ENCODE results near the gene SMPD3. TPM values are rescaled to one million over a fixed set of nuclear protein-coding genes. Genes with fewer than 3 reads are reported as not detected.

SMPD3 gene
- total and polyA plus RNA-seq, 2 of the 4 experiments (the other 2 are of a cell fraction): not detected

- H3K9ac ChIP-seq (ENCODE audit: low read depth, low read length): no peak overlapping the region
- intact Hi-C loops (cut with micrococcal nuclease) (no loop called here), in situ Hi-C loops (cut with MboI; ENCODE audit: low sequenced_read_pairs) (no loop called here), dilution Hi-C loops (cut with HindIII; ENCODE audit: low sequenced_read_pairs, unreplicated experiment) (no loop called here)
- no peak overlapping the region for H2BK15ac ChIP-seq (ENCODE audit: low read depth, low read length)
- H3K56ac ChIP-seq (ENCODE audit: extremely low read depth, insufficient read depth, low read length): no peak overlapping the region
- no peak overlapping the region for H3K18ac ChIP-seq (ENCODE audit: low read depth, low read length)
- no peak overlapping the region for H2AFZ ChIP-seq (replicated peaks; ENCODE audit: low read length, poor library complexity)
- POLR2A ChIA-PET (ENCODE audit: unreplicated experiment): no interaction called here
- peaks cover 14% of the 10 kb centered on the region for H3K27me3 ChIP-seq (ENCODE audit: control insufficient read depth, insufficient read depth, low read length)
- no peaks in the 10 kb centered on the region for H3K79me1 ChIP-seq (ENCODE audit: low read depth in 1 of 2, low read length in 2 of 2)
- CTCF ChIA-PET: interaction anchor here (0.6 to 1.3 kb wide), 3 partner anchors 16 to 350 kb away, joined by 3 to 4 read pairs (median 3); no protein-coding TSS in a partner anchor
- no peak overlapping the region for H2BK120ac ChIP-seq (ENCODE audit: low read depth, low read length)
- TF ChIP-seq SMC3 (IDR thresholded peaks at IDR 0.05; ENCODE audit: low read depth, low read length) (no peak), POLR2A (IDR thresholded peaks at IDR 0.05; ENCODE audit: low read depth, low read length) (no peak), FOS (IDR thresholded peaks at IDR 0.05; ENCODE audit: low read depth, low read length) (no peak), RAD21 (IDR thresholded peaks at IDR 0.05; ENCODE audit: low read length) (no peak), NFE2L2 (IDR thresholded peaks at IDR 0.05; ENCODE audit: low read depth, low read length) (no peak), MAZ (IDR thresholded peaks at IDR 0.05; ENCODE audit: borderline replicate concordance, low read depth, low read length) (no peak), RFX5 (IDR thresholded peaks at IDR 0.05; ENCODE audit: low read depth, low read length) (no peak), CHD1 (IDR thresholded peaks at IDR 0.05; ENCODE audit: low read depth, low read length) (no peak), MXI1 (IDR thresholded peaks at IDR 0.05; ENCODE audit: borderline replicate concordance, low read depth, low read length) (no peak), RCOR1 (IDR thresholded peaks at IDR 0.05; ENCODE audit: insufficient replicate concordance, low read length) (no peak), USF2 (IDR thresholded peaks at IDR 0.05; ENCODE audit: low read depth, low read length) (no peak), CEBPB (IDR thresholded peaks at IDR 0.05; ENCODE audit: low read depth, low read length) (no peak)
- H3K4ac ChIP-seq (ENCODE audit: low read depth, low read length): no peak overlapping the region
- ATAC-seq (ENCODE audit: low read depth): no peak
- H3K27ac ChIP-seq (ENCODE audit: insufficient read depth, low read length): no peak overlapping the region
- no peaks in the 10 kb centered on the region for H4K20me1 ChIP-seq (ENCODE audit: insufficient read depth, low read length)
- H2BK5ac ChIP-seq (ENCODE audit: low read depth, low read length, poor library complexity, severe bottlenecking): no peak overlapping the region
- peaks cover 7% of the 10 kb centered on the region for H3K4me1 ChIP-seq (ENCODE audit: control insufficient read depth, insufficient read depth, low read length)
- no peak overlapping the region for H2AK5ac ChIP-seq (ENCODE audit: low read depth, low read length)
- no peak overlapping the region for H3K23ac ChIP-seq (ENCODE audit: low read depth, low read length)
- no peak overlapping the region for H3K4me2 ChIP-seq (ENCODE audit: low read depth, low read length)
- no peaks in the 10 kb centered on the region for H3K36me3 ChIP-seq (ENCODE audit: control insufficient read depth, insufficient read depth, low read length)
- BruUV-seq (replicated peaks): no TSS peak
- no peak overlapping the region for H2AK9ac ChIP-seq (replicated peaks; ENCODE audit: low read depth, low read length, poor library complexity)
- WGBS, 2 experiments (ENCODE audit: extremely low coverage in 2 of 2, insufficient read length in 1 of 2): no CpG with 5 or more reads among the region's 3 CpGs
- H3K9me1 ChIP-seq (ENCODE audit: insufficient read depth, low read length): peaks cover 2% of the 10 kb centered on the region; the same call in 1 of the 2 replicates
- H4K91ac ChIP-seq (ENCODE audit: insufficient read depth, low read depth, low read length): no peak overlapping the region
- no peak overlapping the region for H3K14ac ChIP-seq (replicated peaks; ENCODE audit: low read depth, low read length)
- DNase-seq: no peak
- H3K9me3 ChIP-seq (ENCODE audit: control insufficient read depth, insufficient read depth, low read length): no peaks in the 10 kb centered on the region
- H4K8ac ChIP-seq (ENCODE audit: low read depth in 2 of 2, low read length in 2 of 2): no peak overlapping the region
- no peak overlapping the region for H2BK20ac ChIP-seq (ENCODE audit: low read depth, low read length)
- no peak overlapping the region for H3K4me3 ChIP-seq (ENCODE audit: insufficient read depth, low read depth, low read length)
- no peak overlapping the region for H4K5ac ChIP-seq (ENCODE audit: low read depth, low read length)
These were observed 2.5 kb upstream of the SMPD3 start for GRCh38 chr16:68450741-68451255.

Measured in IMR-90 (cell line).